GM10266 (cell line): ENCODE measurements around the gene PLCH1.
A peak's percentile ranks its signal among the peaks of the same experiment; 100 is the strongest.

ENCODE experiments used
- DNase-seq: peaks from one replicate; pipeline ENCODE4 v3.0.0; 2012; ENCODE audit errors: extremely low spot score
- TF ChIP-seq, protein P1 (sequence below): IDR thresholded peaks from 2 replicates; pipeline ENCODE4 v1.5.1; 2012; ENCODE audit warnings: mild to moderate bottlenecking, low read depth; ENCODE audit not compliant: control insufficient read depth, insufficient read depth; ENCODE audit errors: missing control alignments

PLCH1 gene

GRCh38 chr3:155387571-155387970, 357.3 kb downstream of the PLCH1 start:
- TF ChIP-seq, protein P1, sequence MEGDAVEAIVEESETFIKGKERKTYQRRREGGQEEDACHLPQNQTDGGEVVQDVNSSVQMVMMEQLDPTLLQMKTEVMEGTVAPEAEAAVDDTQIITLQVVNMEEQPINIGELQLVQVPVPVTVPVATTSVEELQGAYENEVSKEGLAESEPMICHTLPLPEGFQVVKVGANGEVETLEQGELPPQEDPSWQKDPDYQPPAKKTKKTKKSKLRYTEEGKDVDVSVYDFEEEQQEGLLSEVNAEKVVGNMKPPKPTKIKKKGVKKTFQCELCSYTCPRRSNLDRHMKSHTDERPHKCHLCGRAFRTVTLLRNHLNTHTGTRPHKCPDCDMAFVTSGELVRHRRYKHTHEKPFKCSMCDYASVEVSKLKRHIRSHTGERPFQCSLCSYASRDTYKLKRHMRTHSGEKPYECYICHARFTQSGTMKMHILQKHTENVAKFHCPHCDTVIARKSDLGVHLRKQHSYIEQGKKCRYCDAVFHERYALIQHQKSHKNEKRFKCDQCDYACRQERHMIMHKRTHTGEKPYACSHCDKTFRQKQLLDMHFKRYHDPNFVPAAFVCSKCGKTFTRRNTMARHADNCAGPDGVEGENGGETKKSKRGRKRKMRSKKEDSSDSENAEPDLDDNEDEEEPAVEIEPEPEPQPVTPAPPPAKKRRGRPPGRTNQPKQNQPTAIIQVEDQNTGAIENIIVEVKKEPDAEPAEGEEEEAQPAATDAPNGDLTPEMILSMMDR: no peak
- DNase-seq: no peak

- TF ChIP-seq, protein P1: no peak
- DNase-seq: no peak
Measured at GRCh38 chr3:155386919-155387318, 358.0 kb downstream of the PLCH1 start.

GRCh38 chr3:155385896-155386625, 358.8 kb downstream of the PLCH1 start:
- TF ChIP-seq, protein P1: no peak
- no peak for DNase-seq

- TF ChIP-seq, protein P1: peak; percentile 46
- DNase-seq: peak; percentile 7
Measured at GRCh38 chr3:155382396-155383042, 362.4 kb downstream of the PLCH1 start.

- TF ChIP-seq, protein P1: no peak
Measured at GRCh38 chr3:155377847-155378246, 367.0 kb downstream of the PLCH1 start.

DNA sequence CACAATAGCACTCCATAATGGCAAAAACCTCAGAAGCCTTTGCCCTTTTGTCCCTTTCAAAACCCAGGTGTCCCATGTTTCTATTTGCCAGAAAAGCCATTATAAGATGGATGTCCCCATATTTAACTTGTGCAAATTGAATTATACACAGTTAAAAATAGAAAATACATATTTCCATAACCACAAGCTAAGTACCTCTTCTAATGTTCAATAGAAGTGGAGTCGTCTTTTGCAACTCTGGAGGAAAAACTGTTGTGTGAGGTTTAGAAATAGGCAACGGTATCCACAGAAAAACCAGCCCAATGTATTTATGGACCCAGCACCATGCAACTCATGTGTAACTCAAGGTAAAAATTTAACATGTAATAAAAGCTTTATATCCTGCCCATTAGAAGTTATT, 367.8 kb downstream of the PLCH1 start:
- no peak for DNase-seq
- TF ChIP-seq, protein P1: no peak

More at GRCh38 chr3:155377847-155378246, 367.0 kb downstream of the PLCH1 start:
- DNase-seq: no peak

- DNase-seq: no peak
- TF ChIP-seq, protein P1: no peak
Measured at GRCh38 chr3:155372281-155372680, 372.6 kb downstream of the PLCH1 start.
